WTC11 (cell line): ENCODE results near the gene TDRD3.

Experiments
- E2F4 ChIP-seq: sonication (generic); formaldehyde crosslinking; IDR thresholded peaks from 2 replicates; pipeline ENCODE4 v1.8.1; 2022; ENCODE audit warnings: low read depth, mild to moderate bottlenecking, moderate library complexity, missing genetic modification reagents, borderline replicate concordance
- GABPB1 ChIP-seq: sonication (generic); formaldehyde crosslinking; IDR thresholded peaks from 2 replicates; pipeline ENCODE4 v1.8.1; 2023; ENCODE audit warnings: mild to moderate bottlenecking, missing genetic modification reagents
- IRF2 ChIP-seq: sonication (generic); formaldehyde crosslinking; IDR thresholded peaks from 2 replicates; pipeline ENCODE4 v1.8.0; 2022; ENCODE audit warnings: low read depth, missing genetic modification reagents, borderline replicate concordance
- JUN ChIP-seq: sonication (generic); formaldehyde crosslinking; IDR thresholded peaks from 2 replicates; pipeline ENCODE4 v1.8.0; 2023; ENCODE audit warnings: mild to moderate bottlenecking, missing genetic modification reagents
- SP1 ChIP-seq: sonication (generic); formaldehyde crosslinking; conservative IDR thresholded peaks from 2 replicates; pipeline ENCODE4 v1.8.1; 2022; ENCODE audit warnings: missing genetic modification reagents
- TP53 ChIP-seq: sonication (generic); formaldehyde crosslinking; IDR thresholded peaks from 2 replicates; pipeline ENCODE4 v1.8.1; 2023; ENCODE audit warnings: mild to moderate bottlenecking, missing genetic modification reagents
- ZNF121 ChIP-seq: sonication (generic); formaldehyde crosslinking; IDR thresholded peaks from 2 replicates; pipeline ENCODE4 v1.8.0; 2023; ENCODE audit warnings: missing genetic modification reagents
- ZNF232 ChIP-seq: sonication (generic); formaldehyde crosslinking; IDR thresholded peaks from 2 replicates; pipeline ENCODE4 v1.8.0; 2022; ENCODE audit warnings: mild to moderate bottlenecking, missing genetic modification reagents
- ZNF317 ChIP-seq: sonication (generic); formaldehyde crosslinking; IDR thresholded peaks from 2 replicates; pipeline ENCODE4 v1.8.1; 2023; ENCODE audit warnings: low read depth, mild to moderate bottlenecking, moderate library complexity, missing genetic modification reagents, borderline replicate concordance
- TF ChIP-seq, protein P1 (sequence below): sonication (generic); formaldehyde crosslinking; conservative IDR thresholded peaks from 2 replicates; pipeline ENCODE4 v1.8.1; 2022; ENCODE audit warnings: mild to moderate bottlenecking, missing genetic modification reagents
- TF ChIP-seq, protein P2 (sequence below): sonication (generic); formaldehyde crosslinking; IDR thresholded peaks from 2 replicates; pipeline ENCODE4 v1.8.0; 2022; ENCODE audit warnings: mild to moderate bottlenecking, missing genetic modification reagents
- TF ChIP-seq, protein P3 (sequence below): fragments of 200-600 bp; IDR thresholded peaks from 2 replicates; pipeline ENCODE4 v1.8.0; 2022; ENCODE audit warnings: antibody characterized with exemption
- TF ChIP-seq, protein P4 (sequence below): sonication (generic); formaldehyde crosslinking; IDR thresholded peaks from 2 replicates; pipeline ENCODE4 v1.8.1; 2022; ENCODE audit warnings: mild to moderate bottlenecking, missing genetic modification reagents, moderate library complexity, borderline replicate concordance

DNA sequence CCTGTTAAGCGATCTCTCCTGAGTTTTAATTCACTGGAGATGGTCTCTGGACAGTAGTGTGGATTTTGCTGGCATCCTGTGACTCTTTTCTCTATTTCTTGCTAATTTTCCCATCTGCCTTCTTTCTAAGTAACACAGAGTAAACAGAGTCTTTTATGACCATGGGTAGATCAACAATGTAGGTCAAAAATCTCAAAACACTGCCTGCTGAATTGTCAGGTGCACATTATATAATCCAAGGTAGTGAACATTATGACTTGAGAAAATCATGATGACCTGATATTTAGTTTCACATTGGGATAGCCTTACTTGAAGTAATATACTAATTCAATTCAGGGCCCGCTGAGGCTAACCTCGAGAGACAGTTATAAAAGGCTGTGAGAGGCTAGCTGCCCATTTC lies 180.7 kb downstream of the TDRD3 start:
- TF ChIP-seq GABPB1 (CRISPR knock-in tag) (no peak), SP1 (CRISPR knock-in tag) (no peak), JUN (CRISPR knock-in tag) (no peak), ZNF317 (CRISPR knock-in tag) (no peak), ZNF232 (CRISPR knock-in tag) (no peak), ZNF121 (no peak), TP53 (CRISPR knock-in tag) (no peak), IRF2 (no peak), E2F4 (no peak)
- TF ChIP-seq, protein P1, sequence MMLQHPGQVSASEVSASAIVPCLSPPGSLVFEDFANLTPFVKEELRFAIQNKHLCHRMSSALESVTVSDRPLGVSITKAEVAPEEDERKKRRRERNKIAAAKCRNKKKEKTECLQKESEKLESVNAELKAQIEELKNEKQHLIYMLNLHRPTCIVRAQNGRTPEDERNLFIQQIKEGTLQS (CRISPR knock-in tag), result no peak
- TF ChIP-seq, protein P2, sequence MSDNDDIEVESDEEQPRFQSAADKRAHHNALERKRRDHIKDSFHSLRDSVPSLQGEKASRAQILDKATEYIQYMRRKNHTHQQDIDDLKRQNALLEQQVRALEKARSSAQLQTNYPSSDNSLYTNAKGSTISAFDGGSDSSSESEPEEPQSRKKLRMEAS, result no peak
- TF ChIP-seq, protein P3, sequence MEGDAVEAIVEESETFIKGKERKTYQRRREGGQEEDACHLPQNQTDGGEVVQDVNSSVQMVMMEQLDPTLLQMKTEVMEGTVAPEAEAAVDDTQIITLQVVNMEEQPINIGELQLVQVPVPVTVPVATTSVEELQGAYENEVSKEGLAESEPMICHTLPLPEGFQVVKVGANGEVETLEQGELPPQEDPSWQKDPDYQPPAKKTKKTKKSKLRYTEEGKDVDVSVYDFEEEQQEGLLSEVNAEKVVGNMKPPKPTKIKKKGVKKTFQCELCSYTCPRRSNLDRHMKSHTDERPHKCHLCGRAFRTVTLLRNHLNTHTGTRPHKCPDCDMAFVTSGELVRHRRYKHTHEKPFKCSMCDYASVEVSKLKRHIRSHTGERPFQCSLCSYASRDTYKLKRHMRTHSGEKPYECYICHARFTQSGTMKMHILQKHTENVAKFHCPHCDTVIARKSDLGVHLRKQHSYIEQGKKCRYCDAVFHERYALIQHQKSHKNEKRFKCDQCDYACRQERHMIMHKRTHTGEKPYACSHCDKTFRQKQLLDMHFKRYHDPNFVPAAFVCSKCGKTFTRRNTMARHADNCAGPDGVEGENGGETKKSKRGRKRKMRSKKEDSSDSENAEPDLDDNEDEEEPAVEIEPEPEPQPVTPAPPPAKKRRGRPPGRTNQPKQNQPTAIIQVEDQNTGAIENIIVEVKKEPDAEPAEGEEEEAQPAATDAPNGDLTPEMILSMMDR, result no peak
- TF ChIP-seq, protein P4, sequence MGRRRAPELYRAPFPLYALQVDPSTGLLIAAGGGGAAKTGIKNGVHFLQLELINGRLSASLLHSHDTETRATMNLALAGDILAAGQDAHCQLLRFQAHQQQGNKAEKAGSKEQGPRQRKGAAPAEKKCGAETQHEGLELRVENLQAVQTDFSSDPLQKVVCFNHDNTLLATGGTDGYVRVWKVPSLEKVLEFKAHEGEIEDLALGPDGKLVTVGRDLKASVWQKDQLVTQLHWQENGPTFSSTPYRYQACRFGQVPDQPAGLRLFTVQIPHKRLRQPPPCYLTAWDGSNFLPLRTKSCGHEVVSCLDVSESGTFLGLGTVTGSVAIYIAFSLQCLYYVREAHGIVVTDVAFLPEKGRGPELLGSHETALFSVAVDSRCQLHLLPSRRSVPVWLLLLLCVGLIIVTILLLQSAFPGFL (CRISPR knock-in tag), result no peak
